NCI-H526 treated with DMSO at 0.1 percent for 48 hours (cell line): ENCODE data around the gene EDC4.

Experiments used
- DNase-seq: peaks from one replicate; lab custom pipeline; 2025; lab: John Stamatoyannopoulos, UW

Gene EDC4

GRCh38 chr16:67878232-67878631, 5.4 kb downstream of the EDC4 start:
- no peak for DNase-seq

GRCh38 chr16:67878846-67879245, 6.0 kb downstream of the EDC4 start:
- no peak for DNase-seq

GRCh38 chr16:67879462-67879861, 6.6 kb downstream of the EDC4 start:
- no peak for DNase-seq

DNA sequence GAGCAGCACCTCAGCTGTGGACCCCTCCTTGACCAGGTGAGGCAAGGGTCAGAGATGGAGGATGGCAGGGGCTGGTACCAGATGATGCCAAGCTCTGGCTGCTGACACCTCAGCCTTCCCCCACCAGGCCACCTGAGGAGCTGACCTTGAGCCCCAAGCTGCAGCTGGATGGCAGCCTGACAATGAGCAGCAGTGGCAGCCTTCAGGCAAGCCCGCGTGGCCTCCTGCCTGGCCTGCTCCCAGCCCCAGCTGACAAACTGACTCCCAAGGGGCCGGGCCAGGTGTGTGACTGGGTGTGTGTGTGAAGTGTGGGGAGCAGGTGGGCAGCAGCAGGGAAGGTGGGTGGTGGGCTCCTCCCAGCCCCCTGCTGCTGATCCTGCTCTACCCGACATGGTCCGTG, 7.1 kb downstream of the EDC4 start:
- no peak for DNase-seq

- no peak for DNase-seq
Measured at GRCh38 chr16:67880584-67880983, 7.7 kb downstream of the EDC4 start.

DNA sequence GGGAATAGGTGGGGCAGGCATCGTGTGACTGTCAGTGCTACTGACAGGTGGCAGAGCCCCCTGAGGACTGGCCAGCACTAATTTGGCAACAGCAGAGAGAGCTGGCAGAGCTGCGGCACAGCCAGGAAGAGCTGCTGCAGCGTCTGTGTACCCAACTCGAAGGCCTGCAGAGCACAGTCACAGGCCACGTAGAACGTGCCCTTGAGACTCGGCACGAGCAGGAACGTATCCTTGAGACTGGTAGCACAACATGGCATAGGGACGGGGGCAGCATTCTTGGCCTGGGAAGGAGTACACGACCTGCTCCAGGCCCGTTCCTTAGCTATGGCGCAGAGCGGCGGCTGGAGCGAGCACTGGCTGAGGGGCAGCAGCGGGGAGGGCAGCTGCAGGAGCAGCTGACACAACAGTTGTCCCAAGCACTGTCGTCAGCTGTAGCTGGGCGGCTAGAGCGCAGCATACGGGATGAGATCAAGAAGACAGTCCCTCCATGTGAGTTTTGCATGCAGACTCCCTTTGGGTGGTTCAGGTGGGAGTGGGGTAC, 8.8 kb downstream of the EDC4 start:
- DNase-seq = no peak

GRCh38 chr16:67882374-67883145, 9.7 kb downstream of the EDC4 start:
- DNase-seq = no peak

DNA sequence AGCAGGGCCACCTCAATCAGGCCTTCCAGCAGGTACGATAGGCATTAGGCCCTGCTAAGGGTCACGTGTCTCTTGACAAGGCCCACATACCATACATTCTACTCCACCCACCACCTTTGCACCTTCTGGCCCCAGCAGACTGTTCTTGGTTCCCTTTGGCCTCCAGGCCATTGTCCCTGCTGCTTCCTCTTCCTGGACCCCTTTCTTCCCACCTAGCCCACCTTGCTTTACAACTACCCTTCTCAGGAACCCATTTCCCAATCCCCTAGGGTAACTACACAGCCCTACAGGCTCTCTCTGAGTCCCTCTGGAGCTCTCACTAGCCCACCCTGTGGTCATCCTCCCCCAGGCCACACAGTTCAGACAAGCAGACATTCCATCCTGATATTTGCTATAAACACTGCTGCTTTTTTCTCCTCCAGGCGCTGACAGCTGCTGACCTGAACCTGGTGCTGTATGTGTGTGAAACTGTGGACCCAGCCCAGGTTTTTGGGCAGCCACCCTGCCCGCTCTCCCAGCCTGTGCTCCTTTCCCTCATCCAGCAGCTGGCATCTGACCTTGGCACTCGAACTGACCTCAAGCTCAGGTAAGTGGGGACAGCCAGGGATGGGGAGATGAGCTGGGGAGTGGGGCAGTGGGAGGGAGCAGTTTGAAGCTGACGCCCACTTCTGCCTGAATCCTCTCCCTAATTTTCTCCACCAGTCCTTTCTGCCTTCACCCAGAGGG, 10.5 kb downstream of the EDC4 start:
- no peak for DNase-seq

DNA sequence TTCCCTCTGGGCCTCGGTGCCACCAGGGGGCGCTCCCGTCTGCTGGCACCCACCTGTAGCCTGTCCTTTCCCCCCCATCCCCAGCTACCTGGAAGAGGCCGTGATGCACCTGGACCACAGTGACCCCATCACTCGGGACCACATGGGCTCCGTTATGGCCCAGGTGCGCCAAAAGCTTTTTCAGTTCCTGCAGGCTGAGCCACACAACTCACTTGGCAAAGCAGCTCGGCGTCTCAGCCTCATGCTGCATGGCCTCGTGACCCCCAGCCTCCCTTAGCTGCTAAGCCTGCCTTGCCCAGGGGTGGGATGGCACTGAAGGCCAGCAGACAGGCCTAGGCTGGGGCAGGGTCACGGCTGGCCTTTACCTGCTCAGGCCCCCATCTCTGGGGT, 11.0 kb downstream of the EDC4 start:
- no peak for DNase-seq

DNA sequence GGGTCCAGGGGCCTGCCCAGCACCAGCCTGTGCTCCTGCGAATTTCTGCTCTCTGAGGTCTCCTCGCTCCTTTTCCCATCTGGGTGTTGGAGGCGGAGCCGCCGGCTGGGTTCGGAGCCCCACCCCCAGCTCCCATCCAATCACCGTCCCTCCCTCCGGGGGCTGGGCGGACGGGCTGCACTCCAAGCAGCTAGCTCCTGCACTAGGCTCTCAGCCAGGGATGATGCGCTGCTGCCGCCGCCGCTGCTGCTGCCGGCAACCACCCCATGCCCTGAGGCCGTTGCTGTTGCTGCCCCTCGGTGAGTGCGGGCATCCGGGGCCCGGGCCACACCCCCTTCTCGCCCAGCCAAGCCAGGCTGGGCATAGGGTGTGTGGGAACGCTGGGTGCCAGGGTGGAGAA, 11.8 kb downstream of the EDC4 start, which contains the start of gene NRN1L:
Gene NRN1L (plus strand): TSS at position 202 of the 400 bp plus-strand sequence. CDS start 19 bp downstream, at position 221.
- DNase-seq = no peak

DNA sequence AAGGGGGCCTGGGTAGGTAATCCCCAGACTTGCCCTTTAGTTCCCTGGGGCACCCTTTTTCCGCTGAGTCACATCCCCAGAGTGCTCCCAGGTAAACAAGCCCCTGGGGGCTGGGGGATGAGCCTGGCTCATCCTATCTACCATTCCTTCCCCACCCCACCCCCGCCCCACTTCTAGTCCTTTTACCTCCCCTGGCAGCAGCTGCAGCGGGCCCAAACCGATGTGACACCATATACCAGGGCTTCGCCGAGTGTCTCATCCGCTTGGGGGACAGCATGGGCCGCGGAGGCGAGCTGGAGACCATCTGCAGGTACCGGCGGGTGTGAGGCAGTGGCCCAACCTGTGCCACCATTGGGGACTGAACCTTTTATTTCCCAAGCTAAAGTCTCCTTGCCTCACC, 12.7 kb downstream of the EDC4 start:
- no peak for DNase-seq

- DNase-seq = no peak
Measured at GRCh38 chr16:67885976-67886375, 13.1 kb downstream of the EDC4 start.

DNA sequence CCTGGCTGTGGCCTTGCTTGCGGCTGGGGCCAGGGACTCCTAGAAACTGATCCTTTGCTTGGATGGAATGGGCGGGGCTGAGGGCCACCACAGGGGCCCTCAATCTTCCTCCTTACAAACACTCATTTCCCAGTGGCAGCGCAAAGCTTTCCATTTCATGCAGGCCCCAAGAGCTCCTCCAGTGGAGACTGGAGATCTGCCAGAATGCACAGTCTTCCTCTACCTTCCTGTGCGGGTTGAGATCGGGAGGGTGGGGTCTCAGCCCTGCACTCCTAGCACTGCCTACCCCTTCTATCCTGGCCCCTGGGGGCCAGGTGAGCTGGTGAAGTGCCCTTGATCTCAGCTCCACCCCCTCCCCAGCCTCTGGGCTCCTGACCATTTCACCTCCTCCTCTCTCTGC, 13.5 kb downstream of the EDC4 start:
- DNase-seq = no peak

- DNase-seq = no peak
Measured at GRCh38 chr16:67888331-67888730, 15.5 kb downstream of the EDC4 start.

DNA sequence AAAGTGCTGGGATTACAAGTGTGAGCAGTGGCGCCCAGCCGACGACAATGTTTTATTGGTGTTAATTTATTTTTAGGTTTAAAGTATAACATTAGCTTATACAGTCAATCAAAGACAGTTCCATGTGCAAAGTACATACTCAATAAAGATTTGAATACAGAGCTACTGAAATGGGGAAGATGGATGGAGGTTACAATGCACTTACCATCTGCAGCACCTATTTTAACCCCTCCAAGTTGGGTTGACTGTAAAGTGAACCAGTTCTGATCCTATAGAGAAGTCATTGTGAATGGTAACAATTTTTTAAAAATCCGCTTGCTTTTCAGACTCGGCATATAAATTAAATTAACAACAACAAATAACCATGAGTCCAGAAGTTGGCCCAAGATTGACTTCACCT, 19.5 kb downstream of the EDC4 start:
- DNase-seq = no peak

GRCh38 chr16:67892899-67893742, 20.3 kb downstream of the EDC4 start, which contains the start of gene PSKH1:
Gene PSKH1 (plus strand): TSS chr16:67893254. CDS start chr16:67908750, 15,496 bp downstream.
- DNase-seq = peak; percentile 79

GRCh38 chr16:67893743-67894399, 21.0 kb downstream of the EDC4 start:
- no peak for DNase-seq

DNA sequence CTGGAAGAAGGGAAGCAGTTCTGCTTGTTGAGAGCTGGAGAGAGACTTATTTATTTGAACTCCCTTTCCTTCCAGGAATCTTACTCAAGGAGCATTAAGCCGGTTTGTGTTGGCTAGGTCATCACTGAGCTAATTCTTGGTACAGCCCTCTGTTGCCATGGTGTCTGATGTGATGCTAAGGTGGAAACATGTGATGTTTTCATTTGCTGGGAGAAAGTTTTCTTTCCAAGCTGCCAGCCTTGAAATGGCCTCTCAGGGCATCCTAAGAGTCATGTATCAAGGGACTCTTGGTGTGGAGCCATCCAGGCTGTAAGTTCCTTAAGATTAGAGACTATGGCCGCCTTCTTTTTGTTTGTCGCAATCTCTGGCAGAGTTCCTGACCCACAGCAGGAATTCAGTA, 24.4 kb downstream of the EDC4 start:
- DNase-seq = no peak

DNA sequence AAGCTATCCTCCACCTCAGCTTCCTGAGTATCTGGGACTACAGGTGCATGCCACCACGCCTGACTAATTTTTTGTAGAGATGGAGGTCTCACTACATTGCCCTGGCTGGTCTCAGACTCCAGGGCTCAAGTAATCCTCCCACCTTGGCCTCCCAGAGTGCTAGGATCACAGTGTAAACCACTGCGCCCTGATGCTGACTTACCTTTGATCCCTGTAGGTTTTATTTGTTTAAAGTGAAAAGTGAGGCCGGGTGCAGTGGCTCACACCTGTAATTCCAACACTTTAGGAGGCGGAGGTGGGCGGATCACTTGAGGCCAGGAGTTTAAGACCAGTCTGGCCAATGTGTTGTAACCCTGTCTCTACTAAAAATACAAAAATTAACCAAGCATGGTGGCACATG, 28.9 kb downstream of the EDC4 start:
- DNase-seq = no peak

- DNase-seq = no peak
Measured at GRCh38 chr16:67902831-67903230, 30.0 kb downstream of the EDC4 start.

DNA sequence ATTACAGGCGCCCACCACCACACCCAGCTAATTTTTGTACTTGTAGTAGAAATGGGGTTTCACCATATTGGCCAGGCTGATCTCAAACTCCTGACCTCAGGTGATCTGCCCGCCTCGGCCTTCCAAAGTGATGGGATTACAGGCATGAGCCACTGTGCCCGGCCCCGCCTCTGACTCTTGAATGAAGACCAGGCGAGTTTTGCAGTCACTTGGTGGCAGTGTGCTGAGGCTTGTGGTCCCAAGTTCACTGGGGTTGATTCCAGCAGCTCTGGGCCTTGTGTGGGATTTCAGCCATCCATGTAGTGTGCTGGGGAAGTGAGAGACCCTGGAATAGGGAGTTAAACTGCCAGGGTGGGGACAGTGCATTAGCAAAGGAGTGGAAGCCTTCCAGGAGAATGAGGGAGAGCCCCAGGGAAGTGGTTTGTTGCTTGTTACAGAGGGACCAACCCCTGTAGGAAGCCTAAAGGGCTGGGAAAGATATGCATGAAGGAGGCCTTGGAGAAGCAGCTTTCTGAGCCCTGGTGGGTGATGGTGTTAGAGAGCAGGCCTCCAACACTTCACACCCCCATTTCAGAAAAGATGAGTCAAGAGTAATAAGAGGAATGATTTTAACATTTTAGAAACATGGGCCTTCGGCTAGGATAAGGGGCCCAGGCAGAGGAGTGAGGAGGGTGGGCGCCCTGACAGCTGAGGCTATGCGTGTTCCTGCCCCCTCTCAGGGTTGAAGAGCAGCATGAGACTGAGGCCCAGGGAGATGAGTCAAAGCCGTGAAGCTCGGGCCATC, 34.7 kb downstream of the EDC4 start:
- no peak for DNase-seq
